ENCODE results near the gene ZGRF1.
"Not testable (repeated sequence)": the region's sequence is repeated elsewhere in the genome, so short reads cannot be mapped to it uniquely, and the experiment has no call there.

ZGRF1 gene

DNA sequence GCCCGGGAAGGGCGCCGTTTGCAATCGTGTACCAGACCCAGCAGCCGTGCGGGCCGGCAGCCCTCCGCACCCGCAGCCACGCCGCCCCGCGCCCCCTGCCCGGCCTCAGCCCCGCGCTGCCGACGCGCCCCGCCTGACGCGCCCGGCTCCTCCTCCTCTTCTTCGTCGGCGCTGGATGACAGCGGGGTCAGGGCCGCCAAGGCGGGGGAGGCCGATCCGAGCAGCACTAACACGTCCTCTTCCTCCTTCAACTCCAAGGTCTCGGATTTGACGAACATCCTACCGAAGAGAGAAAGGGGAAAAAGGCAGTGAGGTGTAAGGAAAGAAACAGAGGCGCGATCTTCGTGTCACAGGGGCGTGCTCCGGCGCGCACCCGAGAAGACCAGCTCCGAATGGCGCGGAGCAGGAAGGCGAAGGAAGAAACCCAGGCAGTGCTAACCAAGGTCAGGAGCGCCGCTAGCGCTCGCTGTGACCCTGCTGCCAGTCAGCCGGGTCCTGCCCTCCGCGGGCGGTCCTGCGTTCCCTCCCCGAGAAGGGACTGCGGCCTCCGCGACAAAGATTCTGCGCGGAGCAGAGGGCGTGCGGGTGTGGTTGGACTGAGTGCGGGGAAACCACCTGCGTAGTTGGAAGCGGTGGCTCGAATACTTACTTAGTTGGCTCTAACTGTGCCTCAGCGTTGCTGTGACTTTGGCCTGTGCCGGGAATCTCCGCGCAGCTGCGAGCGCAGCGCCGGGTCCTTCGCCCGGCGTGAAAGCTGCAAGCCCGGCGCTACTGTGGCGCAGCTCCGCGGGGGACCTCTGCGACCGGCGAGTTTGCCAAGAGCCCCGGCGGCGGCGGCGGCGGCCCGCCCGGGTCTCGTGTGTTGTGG lies 121.3 kb downstream of the ZGRF1 start:
- DNase-seq (ENCODE audit: low read depth in 2 of 2): no peak

DNA sequence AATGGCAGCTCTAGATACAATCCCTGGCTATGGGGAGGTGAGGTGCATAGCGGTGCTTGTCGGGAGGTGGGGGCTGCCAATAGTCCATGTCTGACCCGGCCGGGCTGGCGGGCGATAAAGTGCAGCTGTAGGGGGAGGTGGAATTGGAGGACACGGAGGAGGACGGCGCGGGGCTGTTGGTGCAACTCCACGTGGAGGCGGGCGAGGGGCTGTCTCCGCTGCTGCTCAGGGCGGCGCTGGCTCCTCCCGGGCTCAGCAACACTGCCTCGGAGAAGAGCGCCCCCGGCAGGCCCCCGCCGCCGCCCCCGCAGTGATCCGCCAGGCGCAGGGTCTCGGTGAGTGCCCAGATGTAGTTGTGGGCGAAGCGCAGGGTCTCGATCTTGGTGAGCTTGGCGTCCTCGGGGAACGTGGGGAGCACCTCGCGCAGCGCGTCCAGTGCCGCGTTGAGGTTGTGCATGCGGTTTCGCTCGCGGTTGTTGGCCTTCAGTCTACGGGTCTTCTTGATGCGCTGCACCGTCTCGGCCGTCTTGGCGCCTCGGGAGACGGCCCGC lies 122.0 kb downstream of the ZGRF1 start:
- DNase-seq (ENCODE audit: low read depth in 2 of 2): no peak

DNA sequence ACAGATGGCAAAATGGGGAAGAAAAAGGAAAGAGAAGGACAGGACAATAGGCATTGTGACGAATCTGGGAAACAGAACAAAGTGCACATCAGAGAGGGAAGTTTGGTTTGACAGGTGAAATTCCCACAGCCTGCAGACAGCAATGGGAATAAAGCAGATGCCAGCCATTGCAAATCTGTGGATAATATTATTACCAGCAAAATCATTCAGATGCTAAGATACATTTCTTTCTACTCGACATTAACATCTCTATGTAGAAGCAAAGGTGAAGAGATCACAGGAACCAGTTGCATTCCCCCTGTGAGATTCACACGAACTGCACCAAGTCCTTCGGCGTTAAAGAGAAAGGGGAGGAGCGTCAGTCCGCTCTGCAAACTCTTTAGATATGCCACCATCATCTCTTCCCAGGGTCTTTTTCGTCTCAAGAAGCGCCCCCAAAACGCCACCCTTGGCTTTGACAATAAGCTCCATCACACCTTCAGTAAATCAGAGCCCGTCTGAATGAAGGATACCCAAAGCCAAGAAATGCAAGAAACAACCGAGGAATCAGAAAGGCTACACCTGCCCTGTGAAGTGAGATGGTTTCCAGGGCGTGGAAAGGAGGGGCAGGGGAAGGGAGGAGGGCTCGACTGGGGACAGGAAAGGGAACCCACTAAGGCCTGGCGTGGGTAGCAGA lies 122.6 kb downstream of the ZGRF1 start:
- DNase-seq (ENCODE audit: low read depth in 2 of 2): no peak

DNA sequence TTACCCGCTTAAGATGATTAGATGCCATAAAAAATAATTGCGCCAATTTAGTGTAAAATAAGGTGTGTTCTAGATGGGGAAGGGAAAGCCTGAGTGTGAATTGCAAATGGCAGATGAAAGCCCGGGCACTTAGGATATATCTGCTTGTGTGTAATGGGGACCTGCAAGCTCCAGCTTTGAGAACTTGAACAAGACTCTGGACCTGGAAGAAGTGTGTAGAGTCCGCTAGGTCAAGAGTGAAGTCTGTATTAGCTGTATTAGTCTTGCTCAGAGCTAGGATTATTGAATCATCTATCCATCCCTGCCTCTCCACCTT lies 124.9 kb downstream of the ZGRF1 start:
- DNase-seq (ENCODE audit: low read depth in 2 of 2): no peak

DNA sequence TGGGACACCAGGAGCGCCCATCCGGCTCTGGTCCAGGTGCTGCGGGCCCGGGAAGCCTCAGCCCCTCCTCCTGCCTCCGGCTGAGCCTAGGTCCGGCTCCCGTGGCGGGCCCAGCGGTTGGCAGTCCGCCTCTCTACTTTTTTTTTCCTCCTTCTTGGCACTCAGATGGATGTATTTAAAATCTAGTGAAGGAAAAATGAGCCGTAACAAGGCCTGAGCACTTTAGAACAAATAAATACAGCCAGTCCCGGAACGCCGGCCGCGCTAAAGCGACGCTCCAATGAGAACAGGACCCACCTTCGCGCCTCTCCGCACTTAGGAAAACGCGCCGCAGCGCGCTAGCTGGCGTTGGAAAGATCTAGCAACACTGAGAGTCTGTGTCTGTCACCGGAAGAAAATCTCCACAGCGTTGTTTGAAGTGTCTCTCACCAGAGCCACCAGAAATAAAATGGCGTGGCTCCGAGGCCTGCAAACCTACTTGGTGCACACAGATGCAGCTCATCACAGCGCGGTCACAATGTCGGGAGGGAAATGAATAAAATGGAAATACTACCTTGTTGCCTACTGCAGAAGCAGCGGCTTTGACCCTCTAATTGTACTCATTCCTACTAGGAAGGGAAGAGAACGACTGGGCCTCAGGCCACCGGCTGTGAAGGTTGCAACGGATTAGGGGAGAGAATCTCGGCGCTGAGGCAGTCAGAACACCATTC lies 125.5 kb downstream of the ZGRF1 start:
- DNase-seq (ENCODE audit: low read depth in 2 of 2): no peak

DNA sequence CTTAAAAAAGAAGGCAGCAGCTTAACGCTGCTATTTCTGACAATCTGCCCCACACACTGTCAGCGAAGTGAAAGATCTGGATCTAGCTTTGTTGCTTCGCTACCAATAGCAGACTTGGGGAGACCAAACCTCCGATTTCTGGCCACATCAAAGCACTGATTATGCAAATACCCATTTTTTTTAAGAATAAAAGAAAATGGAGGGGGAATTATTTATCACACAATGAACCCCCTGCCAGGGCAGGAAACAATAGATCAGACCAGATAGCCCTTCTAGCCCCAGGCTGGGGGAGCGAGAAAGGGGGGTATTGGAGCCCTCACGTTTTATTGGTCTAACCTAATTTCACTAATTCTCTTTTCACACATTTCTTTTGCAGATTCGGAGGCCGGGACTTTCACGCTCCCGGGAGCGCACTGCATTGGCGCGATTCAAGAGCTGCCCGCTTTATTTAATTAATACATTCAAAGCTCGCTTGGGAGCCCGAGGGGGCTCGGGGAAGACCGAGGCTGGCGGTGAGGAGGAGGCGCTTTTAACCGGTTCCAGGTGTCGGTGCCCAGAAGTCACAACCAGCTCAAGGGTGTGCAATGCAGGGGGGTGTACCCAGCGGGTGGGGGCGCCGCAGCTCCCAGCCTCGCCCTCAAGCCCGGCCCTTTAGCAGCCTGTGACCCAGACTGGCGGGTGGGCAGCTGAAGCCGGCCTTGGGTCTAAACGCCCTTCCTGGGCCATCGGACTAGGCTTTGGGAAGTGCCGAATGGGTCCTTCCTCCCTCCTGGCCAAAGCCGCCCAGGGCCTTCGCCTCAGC lies 126.2 kb downstream of the ZGRF1 start:
- no peak for DNase-seq (ENCODE audit: low read depth in 2 of 2)

DNA sequence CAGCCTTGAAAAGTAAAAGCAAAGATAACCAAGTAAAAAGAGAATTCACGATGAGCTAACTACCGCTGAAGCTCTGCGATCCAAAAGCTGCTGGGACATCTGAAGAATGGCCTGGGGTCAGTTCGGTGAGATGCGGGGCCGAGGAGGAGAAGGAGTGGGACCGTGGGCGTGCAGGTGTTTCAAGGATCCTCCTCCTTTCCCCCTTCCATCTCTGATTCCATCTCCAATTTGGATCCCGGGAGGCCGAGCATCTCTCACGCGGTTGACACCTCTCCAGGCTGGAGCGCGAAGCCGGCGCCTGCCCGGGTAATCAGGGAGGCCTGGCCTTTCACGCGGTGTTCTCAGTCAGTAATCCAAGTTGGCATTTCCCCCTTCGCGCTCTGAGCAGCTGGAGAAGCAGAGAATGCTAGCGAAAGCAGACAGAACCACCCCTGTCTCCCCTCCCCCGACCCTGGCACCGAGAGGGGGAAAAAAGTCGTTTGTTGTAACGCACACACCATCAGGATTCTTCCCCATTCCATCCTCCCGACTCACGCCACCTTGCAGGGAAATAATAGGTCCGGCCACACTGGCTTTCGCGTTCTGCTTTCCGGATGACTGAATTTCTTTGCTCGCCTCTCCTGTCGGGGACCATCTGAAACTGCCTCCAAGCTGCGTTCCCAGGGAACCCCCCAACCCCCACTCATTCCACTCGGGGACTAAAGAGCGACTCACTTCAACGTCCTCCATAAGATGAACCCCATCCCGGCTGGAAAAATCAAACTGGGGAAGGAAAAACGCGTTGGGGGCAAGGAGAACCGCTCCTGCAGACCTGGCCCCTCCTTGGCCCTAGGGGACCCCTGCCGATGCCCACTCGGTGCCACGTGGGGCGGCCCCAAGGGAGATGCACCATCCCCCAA lies 127.2 kb downstream of the ZGRF1 start:
- no peak for DNase-seq (ENCODE audit: low read depth in 2 of 2)

DNA sequence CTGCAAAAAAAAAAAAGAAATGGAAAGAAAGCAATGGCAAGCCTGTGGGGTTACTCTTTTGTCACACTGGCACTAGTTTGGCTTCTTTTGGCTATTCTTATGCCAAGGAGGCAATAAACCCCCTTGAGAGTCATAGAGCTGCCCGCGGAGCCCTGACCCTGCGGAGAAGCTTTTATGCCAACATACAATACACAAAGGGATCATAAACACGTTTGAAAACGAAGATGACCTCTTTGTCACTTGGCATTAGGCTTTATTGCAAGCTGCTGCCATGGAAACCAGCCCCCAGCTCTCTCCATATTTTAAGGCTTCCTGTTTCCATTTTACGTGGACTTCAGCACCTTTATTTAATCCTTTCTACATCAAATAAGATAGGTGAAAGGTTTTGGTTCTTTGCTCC lies 128.4 kb downstream of the ZGRF1 start:
- DNase-seq (ENCODE audit: low read depth in 2 of 2): no peak

DNA sequence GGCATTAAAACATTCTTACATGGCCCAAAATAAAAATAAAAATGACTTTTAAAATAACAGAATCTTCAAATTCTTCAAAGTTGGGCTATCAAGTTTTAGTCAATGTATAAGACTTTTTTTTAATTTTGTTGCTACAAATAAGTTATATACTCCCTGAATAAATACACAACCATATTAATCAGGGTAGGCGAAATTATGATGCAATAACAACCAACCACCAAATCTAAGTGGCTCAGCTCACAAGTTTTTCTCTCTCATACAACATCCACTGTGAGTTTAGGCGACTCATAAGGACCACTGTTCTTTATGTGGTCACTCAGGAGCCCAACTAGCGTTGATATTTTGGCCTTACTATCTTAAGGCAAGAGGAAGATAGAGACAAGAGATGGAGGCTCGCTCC lies 131.9 kb downstream of the ZGRF1 start:
- DNase-seq (ENCODE audit: low read depth in 2 of 2): no peak

DNA sequence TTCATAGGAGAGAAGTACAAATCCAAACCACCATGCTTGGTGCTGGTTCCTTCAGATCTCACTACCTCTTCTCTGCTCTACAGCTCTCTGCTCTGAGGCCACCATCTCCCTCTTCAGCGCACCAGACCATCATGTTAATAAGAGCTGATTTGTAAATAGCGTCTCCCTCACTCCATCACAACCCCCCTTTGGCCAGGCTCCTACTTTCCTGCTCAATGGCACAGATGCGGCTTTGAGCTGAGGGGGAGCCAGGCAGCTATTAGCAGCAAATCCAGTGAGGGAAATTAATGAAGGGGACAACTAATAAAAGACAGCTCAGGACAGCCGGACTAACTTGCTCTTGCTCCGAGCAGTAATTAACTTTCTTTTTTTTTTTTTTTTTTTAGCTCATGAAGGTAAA lies 133.8 kb downstream of the ZGRF1 start:
- DNase-seq (ENCODE audit: low read depth in 2 of 2): no peak

DNA sequence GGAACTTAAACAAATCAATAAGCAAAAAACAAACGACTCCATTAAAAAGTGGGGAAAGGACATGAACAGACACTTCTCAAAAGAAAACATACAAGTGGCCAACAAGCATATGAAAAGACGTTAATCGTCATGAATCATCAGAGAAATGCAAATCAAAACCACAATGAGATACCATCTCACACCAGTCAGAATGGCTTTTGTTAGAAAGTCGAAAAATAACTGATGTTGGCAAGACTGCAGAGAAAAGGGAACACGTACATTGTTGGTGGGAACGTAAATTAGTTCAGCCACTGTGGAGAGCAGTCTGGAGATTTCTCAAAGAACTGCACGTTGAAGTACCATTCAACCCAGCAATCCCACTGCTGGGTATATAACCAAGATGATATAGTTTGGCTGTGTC lies 144.4 kb downstream of the ZGRF1 start:
- DNase-seq (ENCODE audit: low read depth in 2 of 2): no peak

DNA sequence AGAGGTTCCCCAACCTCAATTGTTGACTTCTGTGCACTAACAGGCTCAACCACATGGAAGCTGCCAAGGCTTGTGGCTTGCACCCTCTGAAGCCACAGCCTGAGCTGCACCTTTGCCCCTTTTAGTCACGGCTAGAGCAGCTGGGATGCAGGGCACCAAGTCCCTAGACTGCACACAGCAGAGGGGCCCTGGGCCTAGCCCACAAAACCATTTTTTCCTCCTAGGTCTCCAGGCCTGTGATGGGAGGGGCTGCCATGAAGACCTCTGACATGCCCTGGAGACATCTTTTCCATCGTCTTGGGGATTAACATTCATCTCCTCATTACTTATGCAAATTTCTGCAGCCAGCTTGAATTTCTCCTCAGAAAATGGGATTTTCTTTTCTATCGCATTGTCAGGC lies 145.9 kb downstream of the ZGRF1 start:
- not testable (repeated sequence) for DNase-seq (ENCODE audit: low read depth in 2 of 2)
